ENCODE results near the gene TNIP1.

- TF ChIP-seq CTCF (conservative IDR thresholded peaks at IDR 0.05 in 1 of 2, IDR thresholded peaks at IDR 0.05 in 1 of 2; ENCODE audit: extremely low read depth in 1 of 2, insufficient read depth in 1 of 2, low read depth in 1 of 2, low read length in 2 of 2) (no peak), EZH2 (IDR thresholded peaks at IDR 0.05; ENCODE audit: borderline replicate concordance, low read length) (no peak)
Observed at GRCh38 chr5:151062405-151063141, 18.3 kb downstream of the TNIP1 start.
